ENCODE measurements around the gene SSH2. TPM values are rescaled to one million over a fixed set of nuclear protein-coding genes. Genes with fewer than 3 reads are reported as not detected.

Gene SSH2
- total and polyA plus RNA-seq, 2 of the 13 experiments (the other 11 are each of a cell fraction or from before 2014, with no cell fraction given), result 6.0 to 6.4 TPM

DNA sequence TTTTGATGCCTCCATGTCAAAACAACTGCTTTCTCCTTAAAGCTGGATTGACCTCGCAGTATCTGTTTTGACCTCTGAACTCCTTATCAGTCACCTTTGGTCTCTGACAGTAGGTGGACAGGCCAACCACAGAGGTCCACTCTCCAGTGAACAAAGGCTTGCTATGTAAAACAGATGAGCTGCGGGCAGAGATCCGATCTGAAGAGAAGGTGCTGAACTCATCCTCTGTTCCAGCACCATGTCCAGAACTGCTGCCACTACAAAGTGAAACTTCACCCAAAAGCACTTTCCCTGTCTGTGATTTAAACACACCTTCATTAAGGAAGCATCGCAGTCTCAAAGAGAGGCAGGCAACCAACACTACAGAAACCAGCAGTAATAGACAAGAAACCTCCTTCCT is 190.0 kb downstream of the SSH2 start (continued):
- TF ChIP-seq SP140L (CRISPR knock-in tag; IDR thresholded peaks at IDR 0.05; ENCODE audit: borderline replicate concordance) (no peak), ZNF550 (CRISPR knock-in tag; IDR thresholded peaks at IDR 0.05; ENCODE audit: borderline replicate concordance) (no peak), ZNF264 (CRISPR knock-in tag; IDR thresholded peaks at IDR 0.05) (peak; percentile 25; the same call in 1 of the 2 replicates), MED8 (CRISPR knock-in tag; IDR thresholded peaks at IDR 0.05; ENCODE audit: insufficient replicate concordance) (no peak), TOE1 (CRISPR knock-in tag; IDR thresholded peaks at IDR 0.05) (no peak), BRD4 (CRISPR knock-in tag; IDR thresholded peaks at IDR 0.05) (no peak), NFIC (IDR thresholded peaks at IDR 0.05; ENCODE audit: low read length) (peak; percentile 60; the same call in 1 of the 2 replicates), ELF3 (CRISPR knock-in tag; IDR thresholded peaks at IDR 0.05) (peak; percentile 61; the same call in 1 of the 2 replicates), FOSL2 (CRISPR knock-in tag; IDR thresholded peaks at IDR 0.05) (peak; percentile 62), SMARCC2 (IDR thresholded peaks at IDR 0.05) (no peak), YEATS4 (CRISPR knock-in tag; IDR thresholded peaks at IDR 0.05; ENCODE audit: borderline replicate concordance) (peak; percentile 47; the same call in 1 of the 2 replicates), NFRKB (IDR thresholded peaks at IDR 0.05) (no peak), ONECUT2 (CRISPR knock-in tag; IDR thresholded peaks at IDR 0.05) (no peak), ZBTB3 (CRISPR knock-in tag; IDR thresholded peaks at IDR 0.05; ENCODE audit: borderline replicate concordance, low read depth) (no peak), KDM5B (CRISPR knock-in tag; IDR thresholded peaks at IDR 0.05; ENCODE audit: borderline replicate concordance) (no peak), ZMYM2 (CRISPR knock-in tag; IDR thresholded peaks at IDR 0.05) (peak; percentile 98), ZNF121 (CRISPR knock-in tag; IDR thresholded peaks at IDR 0.05) (peak; percentile 98), KAT8 (CRISPR knock-in tag; IDR thresholded peaks at IDR 0.05) (peak; percentile 71), SRY (CRISPR knock-in tag; IDR thresholded peaks at IDR 0.05) (no peak), TEAD3 (CRISPR knock-in tag; optimal IDR thresholded peaks at IDR 0.05; ENCODE audit: borderline replicate concordance) (peak; percentile 88)
- TF ChIP-seq, protein P1, sequence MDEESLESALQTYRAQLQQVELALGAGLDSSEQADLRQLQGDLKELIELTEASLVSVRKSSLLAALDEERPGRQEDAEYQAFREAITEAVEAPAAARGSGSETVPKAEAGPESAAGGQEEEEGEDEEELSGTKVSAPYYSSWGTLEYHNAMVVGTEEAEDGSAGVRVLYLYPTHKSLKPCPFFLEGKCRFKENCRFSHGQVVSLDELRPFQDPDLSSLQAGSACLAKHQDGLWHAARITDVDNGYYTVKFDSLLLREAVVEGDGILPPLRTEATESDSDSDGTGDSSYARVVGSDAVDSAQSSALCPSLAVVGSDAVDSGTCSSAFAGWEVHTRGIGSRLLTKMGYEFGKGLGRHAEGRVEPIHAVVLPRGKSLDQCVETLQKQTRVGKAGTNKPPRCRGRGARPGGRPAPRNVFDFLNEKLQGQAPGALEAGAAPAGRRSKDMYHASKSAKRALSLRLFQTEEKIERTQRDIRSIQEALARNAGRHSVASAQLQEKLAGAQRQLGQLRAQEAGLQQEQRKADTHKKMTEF (CRISPR knock-in tag; IDR thresholded peaks at IDR 0.05), result peak; percentile 51; the same call in 1 of the 2 replicates
- TF ChIP-seq, protein P2, sequence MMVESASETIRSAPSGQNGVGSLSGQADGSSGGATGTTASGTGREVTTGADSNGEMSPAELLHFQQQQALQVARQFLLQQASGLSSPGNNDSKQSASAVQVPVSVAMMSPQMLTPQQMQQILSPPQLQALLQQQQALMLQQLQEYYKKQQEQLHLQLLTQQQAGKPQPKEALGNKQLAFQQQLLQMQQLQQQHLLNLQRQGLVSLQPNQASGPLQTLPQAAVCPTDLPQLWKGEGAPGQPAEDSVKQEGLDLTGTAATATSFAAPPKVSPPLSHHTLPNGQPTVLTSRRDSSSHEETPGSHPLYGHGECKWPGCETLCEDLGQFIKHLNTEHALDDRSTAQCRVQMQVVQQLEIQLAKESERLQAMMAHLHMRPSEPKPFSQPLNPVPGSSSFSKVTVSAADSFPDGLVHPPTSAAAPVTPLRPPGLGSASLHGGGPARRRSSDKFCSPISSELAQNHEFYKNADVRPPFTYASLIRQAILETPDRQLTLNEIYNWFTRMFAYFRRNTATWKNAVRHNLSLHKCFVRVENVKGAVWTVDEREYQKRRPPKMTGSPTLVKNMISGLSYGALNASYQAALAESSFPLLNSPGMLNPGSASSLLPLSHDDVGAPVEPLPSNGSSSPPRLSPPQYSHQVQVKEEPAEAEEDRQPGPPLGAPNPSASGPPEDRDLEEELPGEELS (CRISPR knock-in tag; IDR thresholded peaks at IDR 0.05), result peak; percentile 67
- TF ChIP-seq, protein P3, sequence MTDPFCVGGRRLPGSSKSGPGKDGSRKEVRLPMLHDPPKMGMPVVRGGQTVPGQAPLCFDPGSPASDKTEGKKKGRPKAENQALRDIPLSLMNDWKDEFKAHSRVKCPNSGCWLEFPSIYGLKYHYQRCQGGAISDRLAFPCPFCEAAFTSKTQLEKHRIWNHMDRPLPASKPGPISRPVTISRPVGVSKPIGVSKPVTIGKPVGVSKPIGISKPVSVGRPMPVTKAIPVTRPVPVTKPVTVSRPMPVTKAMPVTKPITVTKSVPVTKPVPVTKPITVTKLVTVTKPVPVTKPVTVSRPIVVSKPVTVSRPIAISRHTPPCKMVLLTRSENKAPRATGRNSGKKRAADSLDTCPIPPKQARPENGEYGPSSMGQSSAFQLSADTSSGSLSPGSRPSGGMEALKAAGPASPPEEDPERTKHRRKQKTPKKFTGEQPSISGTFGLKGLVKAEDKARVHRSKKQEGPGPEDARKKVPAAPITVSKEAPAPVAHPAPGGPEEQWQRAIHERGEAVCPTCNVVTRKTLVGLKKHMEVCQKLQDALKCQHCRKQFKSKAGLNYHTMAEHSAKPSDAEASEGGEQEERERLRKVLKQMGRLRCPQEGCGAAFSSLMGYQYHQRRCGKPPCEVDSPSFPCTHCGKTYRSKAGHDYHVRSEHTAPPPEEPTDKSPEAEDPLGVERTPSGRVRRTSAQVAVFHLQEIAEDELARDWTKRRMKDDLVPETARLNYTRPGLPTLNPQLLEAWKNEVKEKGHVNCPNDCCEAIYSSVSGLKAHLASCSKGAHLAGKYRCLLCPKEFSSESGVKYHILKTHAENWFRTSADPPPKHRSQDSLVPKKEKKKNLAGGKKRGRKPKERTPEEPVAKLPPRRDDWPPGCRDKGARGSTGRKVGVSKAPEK (CRISPR knock-in tag; IDR thresholded peaks at IDR 0.05; ENCODE audit: borderline replicate concordance), result no peak
- TF ChIP-seq, protein P4, sequence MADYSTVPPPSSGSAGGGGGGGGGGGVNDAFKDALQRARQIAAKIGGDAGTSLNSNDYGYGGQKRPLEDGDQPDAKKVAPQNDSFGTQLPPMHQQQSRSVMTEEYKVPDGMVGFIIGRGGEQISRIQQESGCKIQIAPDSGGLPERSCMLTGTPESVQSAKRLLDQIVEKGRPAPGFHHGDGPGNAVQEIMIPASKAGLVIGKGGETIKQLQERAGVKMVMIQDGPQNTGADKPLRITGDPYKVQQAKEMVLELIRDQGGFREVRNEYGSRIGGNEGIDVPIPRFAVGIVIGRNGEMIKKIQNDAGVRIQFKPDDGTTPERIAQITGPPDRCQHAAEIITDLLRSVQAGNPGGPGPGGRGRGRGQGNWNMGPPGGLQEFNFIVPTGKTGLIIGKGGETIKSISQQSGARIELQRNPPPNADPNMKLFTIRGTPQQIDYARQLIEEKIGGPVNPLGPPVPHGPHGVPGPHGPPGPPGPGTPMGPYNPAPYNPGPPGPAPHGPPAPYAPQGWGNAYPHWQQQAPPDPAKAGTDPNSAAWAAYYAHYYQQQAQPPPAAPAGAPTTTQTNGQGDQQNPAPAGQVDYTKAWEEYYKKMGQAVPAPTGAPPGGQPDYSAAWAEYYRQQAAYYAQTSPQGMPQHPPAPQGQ (CRISPR knock-in tag; IDR thresholded peaks at IDR 0.05; ENCODE audit: borderline replicate concordance), result no peak

Data from HepG2 (cell line).